ENCODE data around the gene KRTAP20-4. TPM values are rescaled to one million over a fixed set of nuclear protein-coding genes. Genes with fewer than 3 reads are reported as not detected.
A peak's percentile ranks its signal among the peaks of the same experiment; 100 is the strongest.

KRTAP20-4 gene
- total and polyA plus RNA-seq, 7 donors, result not detected

DNA sequence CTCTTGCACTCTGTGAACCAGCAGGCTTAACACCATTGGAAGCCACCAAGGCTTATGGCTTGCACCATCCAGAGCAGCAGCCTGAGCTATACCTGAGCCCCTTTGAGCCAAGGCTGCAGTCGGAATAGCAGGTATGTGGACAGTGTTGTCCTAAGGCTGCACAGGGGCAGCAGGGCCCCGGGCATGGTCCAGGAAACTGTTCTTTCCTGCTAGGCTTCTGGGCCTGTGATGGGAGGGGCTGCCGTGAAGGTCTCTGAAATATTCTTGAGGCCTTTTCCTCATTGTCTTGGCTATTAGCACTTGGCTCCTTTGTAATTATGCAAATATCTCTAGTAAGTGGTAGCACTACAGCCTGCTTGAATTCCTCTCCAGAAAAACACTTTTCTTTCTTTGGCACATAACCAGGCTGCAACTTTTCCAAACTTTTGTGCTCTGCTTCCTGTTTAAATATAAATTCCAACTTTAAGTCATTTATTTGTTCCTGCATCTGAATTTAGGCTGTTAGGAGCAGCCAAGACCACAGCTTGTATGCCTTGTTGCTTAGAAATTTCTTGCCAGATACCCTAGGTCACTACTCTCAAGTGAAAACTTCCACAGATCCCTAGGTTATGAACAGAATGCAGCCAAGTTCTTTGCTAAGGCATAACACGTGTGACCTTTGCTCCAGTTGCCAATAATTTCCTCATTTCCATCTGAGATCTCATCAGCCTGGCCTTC is 5.2 kb downstream of the KRTAP20-4 start:
- H3K27ac ChIP-seq, result no peak overlapping the region
- H3K9me3 ChIP-seq, result no peaks in the 10 kb centered on the region
- no peaks in the 10 kb centered on the region for H3K27me3 ChIP-seq
- H3K4me1 ChIP-seq, result no peaks in the 10 kb centered on the region
- WGBS, 2 donors, result 66 to 72% methylated on average over 4 of the region's 4 CpGs
- intact Hi-C loops (cut with DNase I), result no loop called here
- DNase-seq, result no peak
- no peaks in the 10 kb centered on the region for H3K36me3 ChIP-seq
- TF ChIP-seq POLR2A (IDR thresholded peaks at IDR 0.05) (no peak), POLR2AphosphoS5 (IDR thresholded peaks at IDR 0.05) (no peak), EP300 (IDR thresholded peaks at IDR 0.05) (no peak)
- TF ChIP-seq, protein P1, sequence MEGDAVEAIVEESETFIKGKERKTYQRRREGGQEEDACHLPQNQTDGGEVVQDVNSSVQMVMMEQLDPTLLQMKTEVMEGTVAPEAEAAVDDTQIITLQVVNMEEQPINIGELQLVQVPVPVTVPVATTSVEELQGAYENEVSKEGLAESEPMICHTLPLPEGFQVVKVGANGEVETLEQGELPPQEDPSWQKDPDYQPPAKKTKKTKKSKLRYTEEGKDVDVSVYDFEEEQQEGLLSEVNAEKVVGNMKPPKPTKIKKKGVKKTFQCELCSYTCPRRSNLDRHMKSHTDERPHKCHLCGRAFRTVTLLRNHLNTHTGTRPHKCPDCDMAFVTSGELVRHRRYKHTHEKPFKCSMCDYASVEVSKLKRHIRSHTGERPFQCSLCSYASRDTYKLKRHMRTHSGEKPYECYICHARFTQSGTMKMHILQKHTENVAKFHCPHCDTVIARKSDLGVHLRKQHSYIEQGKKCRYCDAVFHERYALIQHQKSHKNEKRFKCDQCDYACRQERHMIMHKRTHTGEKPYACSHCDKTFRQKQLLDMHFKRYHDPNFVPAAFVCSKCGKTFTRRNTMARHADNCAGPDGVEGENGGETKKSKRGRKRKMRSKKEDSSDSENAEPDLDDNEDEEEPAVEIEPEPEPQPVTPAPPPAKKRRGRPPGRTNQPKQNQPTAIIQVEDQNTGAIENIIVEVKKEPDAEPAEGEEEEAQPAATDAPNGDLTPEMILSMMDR (IDR thresholded peaks at IDR 0.05), result no peak
- H3K4me3 ChIP-seq, result no peak overlapping the region

- 78 to 88% methylated on average over 4 of the region's 4 CpGs for WGBS, 2 donors
- Histone ChIP-seq H3K4me3 (no peak overlapping the region), H3K27me3 (no peaks in the 10 kb centered on the region), H3K27ac (no peak overlapping the region), H3K36me3 (no peaks in the 10 kb centered on the region), H3K9me3 (no peaks in the 10 kb centered on the region), H3K4me1 (no peaks in the 10 kb centered on the region)
- no peak for DNase-seq
- intact Hi-C loops (cut with DNase I), result no loop called here
- TF ChIP-seq EP300 (IDR thresholded peaks at IDR 0.05) (no peak), POLR2AphosphoS5 (IDR thresholded peaks at IDR 0.05) (no peak), POLR2A (IDR thresholded peaks at IDR 0.05) (no peak)
Measured at GRCh38 chr21:30628109-30628508, 7.7 kb downstream of the KRTAP20-4 start.

DNA sequence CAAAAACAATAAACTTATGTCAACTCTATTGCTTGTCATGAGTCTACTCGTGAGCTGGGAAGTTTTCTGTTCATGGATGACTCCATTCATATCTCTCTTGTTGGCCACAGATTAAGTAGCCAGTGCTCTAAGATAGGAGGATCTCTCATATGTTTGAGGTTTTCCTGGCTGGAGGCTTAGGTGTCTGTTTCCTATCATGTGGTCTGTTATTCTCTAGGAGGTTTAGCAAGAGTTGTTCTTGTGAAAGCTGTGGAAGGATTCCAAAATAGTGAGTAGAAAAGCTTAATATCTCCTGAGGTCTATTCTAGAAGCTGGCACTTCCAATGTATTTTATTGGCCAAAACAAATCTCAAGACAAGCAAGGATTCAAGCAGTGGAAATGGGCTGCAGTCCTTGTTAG is 8.8 kb downstream of the KRTAP20-4 start:
- no peak for DNase-seq
- Histone ChIP-seq H3K4me3 (no peak overlapping the region), H3K4me1 (no peaks in the 10 kb centered on the region), H3K9me3 (no peaks in the 10 kb centered on the region), H3K27ac (no peak overlapping the region), H3K36me3 (no peaks in the 10 kb centered on the region), H3K27me3 (no peaks in the 10 kb centered on the region)
- intact Hi-C loops (cut with DNase I), result no loop called here
- WGBS, 2 donors, result 68 to 75% methylated on average over 1 of the region's 1 CpG
- TF ChIP-seq POLR2AphosphoS5 (IDR thresholded peaks at IDR 0.05) (peak in 1 of 4 donors; percentile 21), EP300 (IDR thresholded peaks at IDR 0.05) (no peak)
- TF ChIP-seq, protein P1 (IDR thresholded peaks at IDR 0.05), result no peak

DNA sequence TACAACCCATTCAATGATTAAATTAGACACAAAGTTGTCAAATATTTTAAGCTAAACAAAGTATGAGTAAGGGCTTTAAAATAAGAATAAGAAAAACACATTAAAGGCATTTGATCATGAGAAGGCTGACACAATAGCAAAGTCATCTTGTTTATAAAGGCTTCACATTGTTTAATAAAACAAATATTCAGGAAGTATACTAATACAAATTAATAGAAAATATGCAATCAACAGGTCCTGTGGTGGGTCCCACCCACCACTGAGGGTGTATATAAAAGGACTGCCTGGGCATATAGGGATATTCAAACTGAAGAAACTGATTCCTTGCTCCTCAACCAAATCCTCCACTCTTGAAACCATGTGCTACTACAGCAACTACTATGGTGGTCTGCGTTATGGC is 14.5 kb downstream of the KRTAP20-4 start, which contains the start of gene KRTAP20-2:
KRTAP20-2 (plus strand) TSS at position 301 of the 400 bp plus-strand sequence; CDS start at position 359, 58 bp downstream.
- intact Hi-C loops (cut with DNase I), result no loop called here

DNA sequence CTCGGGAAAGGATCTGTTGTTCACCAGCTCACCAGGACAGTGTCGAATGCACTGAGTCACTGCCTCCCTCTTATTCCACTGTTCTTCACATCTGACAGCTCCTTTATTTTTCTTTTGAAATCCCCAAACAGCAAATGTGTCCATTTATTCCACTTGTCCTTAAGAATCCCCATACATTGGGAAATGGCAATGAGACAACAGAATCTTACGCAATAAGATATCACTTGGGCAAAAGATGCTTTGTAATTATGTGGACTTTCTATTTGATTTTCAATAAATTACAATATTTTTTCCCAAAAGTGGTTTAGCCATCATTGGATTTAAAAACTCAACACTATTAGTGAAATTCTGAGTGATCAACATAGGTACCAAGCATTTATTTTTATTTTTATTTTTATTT is 18.3 kb downstream of the KRTAP20-4 start:
- TF ChIP-seq POLR2AphosphoS5 (IDR thresholded peaks at IDR 0.05) (no peak), EP300 (IDR thresholded peaks at IDR 0.05) (no peak)
- TF ChIP-seq, protein P1 (IDR thresholded peaks at IDR 0.05), result no peak
- H3K36me3 ChIP-seq, result no peaks in the 10 kb centered on the region
- intact Hi-C loops (cut with DNase I), result no loop called here
- H3K9me3 ChIP-seq, result no peaks in the 10 kb centered on the region
- no peak for DNase-seq
- no peaks in the 10 kb centered on the region for H3K27me3 ChIP-seq
- WGBS, 2 donors, result 86 to 95% methylated on average over 3 of the region's 3 CpGs
- H3K4me1 ChIP-seq, result no peaks in the 10 kb centered on the region
- no peak overlapping the region for H3K27ac ChIP-seq
- H3K4me3 ChIP-seq, result no peak overlapping the region

More for the DNA sequence above, 14.5 kb downstream of the KRTAP20-4 start, which contains the start of gene KRTAP20-2:
- no peaks in the 10 kb centered on the region for H3K36me3 ChIP-seq
- no peaks in the 10 kb centered on the region for H3K9me3 ChIP-seq
- 86 to 95% methylated on average over 1 of the region's 1 CpG for WGBS, 2 donors
- no peak within 1 kb of the TSS for H3K27ac ChIP-seq
- TF ChIP-seq POLR2AphosphoS5 (IDR thresholded peaks at IDR 0.05), result no peak
- no peak for TF ChIP-seq POLR2A (IDR thresholded peaks at IDR 0.05)
- no peak for TF ChIP-seq EP300 (IDR thresholded peaks at IDR 0.05)
- TF ChIP-seq, protein P1 (IDR thresholded peaks at IDR 0.05), result no peak
- DNase-seq, result no peak
- H3K4me3 ChIP-seq, result no peak within 1 kb of the TSS
- no peaks in the 10 kb centered on the region for H3K4me1 ChIP-seq
- no peaks in the 10 kb centered on the region for H3K27me3 ChIP-seq
